Fibroblast of villous mesenchyme (primary cell): ENCODE data around the gene ALOX15B. TPM values are rescaled to one million over a fixed set of nuclear protein-coding genes. Genes with fewer than 3 reads are reported as not detected.

Experiments used
- DNase-seq: peaks from one replicate; pipeline ENCODE4 v3.0.0-alpha.2; 2010; ENCODE audit warnings: low read depth
- H3K4me3 ChIP-seq: 2 replicates; pipeline ENCODE4 v1.5.1; 2011; ENCODE audit warnings: low read depth, mild to moderate bottlenecking, low read length
- CTCF ChIP-seq: IDR thresholded peaks from 2 replicates; pipeline ENCODE4 v1.5.1; 2012; ENCODE audit warnings: low read depth, mild to moderate bottlenecking, low read length; ENCODE audit not compliant: insufficient read depth
- small RNA-seq: library from RNA; depleted of rRNA; stranded (forward); fragments of <200 nt; gene quantifications from one replicate; pipeline ENCODE3, GENCODE V24; 2012
- total RNA-seq: library from RNA; depleted of rRNA; stranded (reverse); fragments of >200 nt; gene quantifications from 2 replicates; pipeline ENCODE4 v1.2.3, GENCODE V29; 2012

The ALOX15B gene
- total RNA-seq, 1 donor, result not detected

- H3K4me3 ChIP-seq, result no peak overlapping the region
- DNase-seq, result no peak
- TF ChIP-seq CTCF, result no peak
Observed at GRCh38 chr17:8096541-8096940, 57.7 kb downstream of the ALOX15B start.

Small RNA genes within 50 kb of the gene (small RNA-seq; reads per million reads assigned to genes)
- not detected for gene MIR4314

Other genes starting within 250 kb of the ALOX15B start
- 3.0 and 5.8 TPM in 2 replicates for gene KDM6B, start 204.8 kb upstream of the ALOX15B start, total RNA-seq
- gene TMEM88, start 184.0 kb upstream of the ALOX15B start, total RNA-seq, result 0.43 and 1.3 TPM in 2 replicates
- gene NAA38, start 181.5 kb upstream of the ALOX15B start, total RNA-seq, result 55.3 and 73.1 TPM in 2 replicates
- gene CYB5D1, start 181.1 kb upstream of the ALOX15B start, total RNA-seq, result 6.4 and 11.2 TPM in 2 replicates
- gene CHD3, start 150.3 kb upstream of the ALOX15B start, total RNA-seq, result 103 and 111 TPM in 2 replicates
- gene RNF227, start 122.8 kb upstream of the ALOX15B start, total RNA-seq, result 2.2 and 4.2 TPM in 2 replicates
- 1.3 and 1.7 TPM in 2 replicates for gene KCNAB3, start 109.2 kb upstream of the ALOX15B start, total RNA-seq
- 42.7 and 47.4 TPM in 2 replicates for gene TRAPPC1, start 107.1 kb upstream of the ALOX15B start, total RNA-seq
- gene CNTROB, start 106.9 kb upstream of the ALOX15B start, total RNA-seq, result 21.3 and 25.5 TPM in 2 replicates
- under 0.01 TPM in 1 of 2 replicates, not detected in the other for gene GUCY2D, start 36.4 kb upstream of the ALOX15B start, total RNA-seq
- not detected in 2 replicates for gene ALOX12B, start 48.7 kb downstream of the ALOX15B start, total RNA-seq
- not detected in 2 replicates for gene ALOXE3, start 79.5 kb downstream of the ALOX15B start, total RNA-seq
- not detected in 2 replicates for gene HES7, start 85.0 kb downstream of the ALOX15B start, total RNA-seq
- gene PER1, start 113.3 kb downstream of the ALOX15B start, total RNA-seq, result 5.5 and 12.5 TPM in 2 replicates
- 5.6 and 6.1 TPM in 2 replicates for gene VAMP2, start 123.9 kb downstream of the ALOX15B start, total RNA-seq
- gene TMEM107, start 137.3 kb downstream of the ALOX15B start, total RNA-seq, result 15.5 and 23.7 TPM in 2 replicates
- gene BORCS6, start 151.1 kb downstream of the ALOX15B start, total RNA-seq, result 6.0 and 8.4 TPM in 2 replicates
- gene AURKB, start 171.5 kb downstream of the ALOX15B start, total RNA-seq, result 12.9 and 19.0 TPM in 2 replicates
- gene CTC1, start 209.0 kb downstream of the ALOX15B start, total RNA-seq, result 6.0 and 10.3 TPM in 2 replicates
- 38.0 and 41.9 TPM in 2 replicates for gene PFAS, start 210.2 kb downstream of the ALOX15B start, total RNA-seq
- gene RANGRF, start 249.6 kb downstream of the ALOX15B start, total RNA-seq, result 8.2 and 13.5 TPM in 2 replicates